Measurements from ENCODE around the gene ACOT11.

DNA sequence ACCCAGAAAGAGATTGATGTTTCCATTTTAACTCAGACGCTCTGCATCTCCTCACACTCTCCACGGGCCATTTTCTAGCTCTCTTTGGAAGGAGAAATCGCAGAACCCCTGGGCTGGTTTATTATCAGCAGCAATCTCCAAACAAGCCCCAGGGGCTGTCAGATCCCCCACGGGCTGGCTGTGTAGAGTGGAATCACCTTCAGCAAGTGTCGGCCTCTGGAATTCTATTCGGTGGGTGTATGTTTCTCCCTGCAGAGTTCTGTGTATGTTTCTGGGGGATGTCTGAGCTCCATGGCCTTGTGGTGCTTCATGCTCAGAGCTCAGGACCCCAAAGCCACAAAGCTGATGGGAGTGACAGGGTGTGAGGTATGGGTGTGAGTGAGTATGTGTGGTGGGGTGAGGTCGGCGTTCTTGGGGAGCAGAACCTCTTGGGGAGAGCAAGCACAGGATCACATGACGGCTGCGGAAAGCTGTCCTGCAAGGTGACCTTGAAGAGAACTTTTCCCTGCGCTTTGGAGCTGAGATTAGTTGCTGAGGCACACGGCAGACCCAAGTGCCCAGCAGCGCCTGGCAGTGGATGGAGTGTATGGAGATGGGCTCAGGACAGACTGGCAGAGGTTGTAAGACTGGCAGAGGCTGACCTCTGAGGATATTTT is 489 bp downstream of the ACOT11 start:
- no peak for TF ChIP-seq EZH2 (IDR thresholded peaks at IDR 0.05; ENCODE audit: borderline replicate concordance)
- TF ChIP-seq, protein P1, sequence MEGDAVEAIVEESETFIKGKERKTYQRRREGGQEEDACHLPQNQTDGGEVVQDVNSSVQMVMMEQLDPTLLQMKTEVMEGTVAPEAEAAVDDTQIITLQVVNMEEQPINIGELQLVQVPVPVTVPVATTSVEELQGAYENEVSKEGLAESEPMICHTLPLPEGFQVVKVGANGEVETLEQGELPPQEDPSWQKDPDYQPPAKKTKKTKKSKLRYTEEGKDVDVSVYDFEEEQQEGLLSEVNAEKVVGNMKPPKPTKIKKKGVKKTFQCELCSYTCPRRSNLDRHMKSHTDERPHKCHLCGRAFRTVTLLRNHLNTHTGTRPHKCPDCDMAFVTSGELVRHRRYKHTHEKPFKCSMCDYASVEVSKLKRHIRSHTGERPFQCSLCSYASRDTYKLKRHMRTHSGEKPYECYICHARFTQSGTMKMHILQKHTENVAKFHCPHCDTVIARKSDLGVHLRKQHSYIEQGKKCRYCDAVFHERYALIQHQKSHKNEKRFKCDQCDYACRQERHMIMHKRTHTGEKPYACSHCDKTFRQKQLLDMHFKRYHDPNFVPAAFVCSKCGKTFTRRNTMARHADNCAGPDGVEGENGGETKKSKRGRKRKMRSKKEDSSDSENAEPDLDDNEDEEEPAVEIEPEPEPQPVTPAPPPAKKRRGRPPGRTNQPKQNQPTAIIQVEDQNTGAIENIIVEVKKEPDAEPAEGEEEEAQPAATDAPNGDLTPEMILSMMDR (IDR thresholded peaks at IDR 0.05; ENCODE audit: poor library complexity): no peak
